ENCODE measurements around the gene RNF175.

Gene RNF175

GRCh38 chr4:153776601-153777000 is 16.8 kb upstream of the RNF175 start:
- TF ChIP-seq POLR2A (IDR thresholded peaks at IDR 0.05; ENCODE audit: low read depth, low read length) (no peak), PAX5 (IDR thresholded peaks at IDR 0.05; ENCODE audit: insufficient read depth, low read length, severe bottlenecking) (no peak), SPI1 (IDR thresholded peaks at IDR 0.05; ENCODE audit: low read depth, low read length) (no peak), TAF1 (IDR thresholded peaks at IDR 0.05; ENCODE audit: low read depth, low read length) (no peak), POU2F2 (IDR thresholded peaks at IDR 0.05; ENCODE audit: low read depth, low read length) (no peak), POLR2AphosphoS5 (IDR thresholded peaks at IDR 0.05; ENCODE audit: low read depth, low read length) (no peak)
- no peak for DNase-seq (ENCODE audit: insufficient read length, low spot score)
- FAIRE-seq, result no peak

- DNase-seq (ENCODE audit: insufficient read length, low spot score), result no peak
- TF ChIP-seq PAX5 (IDR thresholded peaks at IDR 0.05; ENCODE audit: insufficient read depth, low read length, severe bottlenecking) (no peak), POLR2A (IDR thresholded peaks at IDR 0.05; ENCODE audit: low read depth, low read length) (no peak), POLR2AphosphoS5 (IDR thresholded peaks at IDR 0.05; ENCODE audit: low read depth, low read length) (no peak), POU2F2 (IDR thresholded peaks at IDR 0.05; ENCODE audit: low read depth, low read length) (no peak), SPI1 (IDR thresholded peaks at IDR 0.05; ENCODE audit: low read depth, low read length) (no peak), TAF1 (IDR thresholded peaks at IDR 0.05; ENCODE audit: low read depth, low read length) (no peak)
- no peak for FAIRE-seq
Measured at GRCh38 chr4:153773236-153773690, 13.4 kb upstream of the RNF175 start.

- DNase-seq (ENCODE audit: insufficient read length, low spot score) (no peak), FAIRE-seq (no peak)
- TF ChIP-seq POLR2A (IDR thresholded peaks at IDR 0.05; ENCODE audit: low read depth, low read length) (no peak), PAX5 (IDR thresholded peaks at IDR 0.05; ENCODE audit: insufficient read depth, low read length, severe bottlenecking) (no peak), POLR2AphosphoS5 (IDR thresholded peaks at IDR 0.05; ENCODE audit: low read depth, low read length) (no peak), SPI1 (IDR thresholded peaks at IDR 0.05; ENCODE audit: low read depth, low read length) (no peak), TAF1 (IDR thresholded peaks at IDR 0.05; ENCODE audit: low read depth, low read length) (no peak), POU2F2 (IDR thresholded peaks at IDR 0.05; ENCODE audit: low read depth, low read length) (no peak)
Measured at GRCh38 chr4:153771046-153771445, 11.2 kb upstream of the RNF175 start.

GRCh38 chr4:153766758-153767157 is 6.9 kb upstream of the RNF175 start:
- no peak for TF ChIP-seq POLR2AphosphoS5 (IDR thresholded peaks at IDR 0.05; ENCODE audit: low read depth, low read length)
- no peak for TF ChIP-seq POU2F2 (IDR thresholded peaks at IDR 0.05; ENCODE audit: low read depth, low read length)
- TF ChIP-seq PAX5 (IDR thresholded peaks at IDR 0.05; ENCODE audit: insufficient read depth, low read length, severe bottlenecking), result no peak
- TF ChIP-seq SPI1 (IDR thresholded peaks at IDR 0.05; ENCODE audit: low read depth, low read length), result no peak
- TF ChIP-seq TAF1 (IDR thresholded peaks at IDR 0.05; ENCODE audit: low read depth, low read length), result no peak
- no peak for TF ChIP-seq POLR2A (IDR thresholded peaks at IDR 0.05; ENCODE audit: low read depth, low read length)
- FAIRE-seq, result no peak
- no peak for DNase-seq (ENCODE audit: insufficient read length, low spot score)

- TF ChIP-seq POLR2A (IDR thresholded peaks at IDR 0.05; ENCODE audit: low read depth, low read length) (no peak), PAX5 (IDR thresholded peaks at IDR 0.05; ENCODE audit: insufficient read depth, low read length, severe bottlenecking) (no peak), TAF1 (IDR thresholded peaks at IDR 0.05; ENCODE audit: low read depth, low read length) (no peak), POU2F2 (IDR thresholded peaks at IDR 0.05; ENCODE audit: low read depth, low read length) (no peak), POLR2AphosphoS5 (IDR thresholded peaks at IDR 0.05; ENCODE audit: low read depth, low read length) (no peak), SPI1 (IDR thresholded peaks at IDR 0.05; ENCODE audit: low read depth, low read length) (no peak)
- FAIRE-seq (no peak), DNase-seq (ENCODE audit: insufficient read length, low spot score) (no peak)
Measured at GRCh38 chr4:153765894-153766293, 6.1 kb upstream of the RNF175 start.

- DNase-seq (ENCODE audit: insufficient read length, low spot score), result no peak
- no peak for FAIRE-seq
- no peak for TF ChIP-seq POU2F2 (IDR thresholded peaks at IDR 0.05; ENCODE audit: low read depth, low read length)
- no peak for TF ChIP-seq PAX5 (IDR thresholded peaks at IDR 0.05; ENCODE audit: insufficient read depth, low read length, severe bottlenecking)
- no peak for TF ChIP-seq POLR2AphosphoS5 (IDR thresholded peaks at IDR 0.05; ENCODE audit: low read depth, low read length)
- TF ChIP-seq POLR2A (IDR thresholded peaks at IDR 0.05; ENCODE audit: low read depth, low read length), result no peak
- TF ChIP-seq TAF1 (IDR thresholded peaks at IDR 0.05; ENCODE audit: low read depth, low read length), result no peak
- TF ChIP-seq SPI1 (IDR thresholded peaks at IDR 0.05; ENCODE audit: low read depth, low read length), result no peak
Measured at GRCh38 chr4:153764601-153765368, 5.0 kb upstream of the RNF175 start.

- no peak for FAIRE-seq
- TF ChIP-seq POLR2AphosphoS5 (IDR thresholded peaks at IDR 0.05; ENCODE audit: low read depth, low read length), result no peak
- no peak for TF ChIP-seq PAX5 (IDR thresholded peaks at IDR 0.05; ENCODE audit: insufficient read depth, low read length, severe bottlenecking)
- TF ChIP-seq TAF1 (IDR thresholded peaks at IDR 0.05; ENCODE audit: low read depth, low read length), result no peak
- TF ChIP-seq SPI1 (IDR thresholded peaks at IDR 0.05; ENCODE audit: low read depth, low read length), result no peak
- TF ChIP-seq POU2F2 (IDR thresholded peaks at IDR 0.05; ENCODE audit: low read depth, low read length), result no peak
- TF ChIP-seq POLR2A (IDR thresholded peaks at IDR 0.05; ENCODE audit: low read depth, low read length), result no peak
- DNase-seq (ENCODE audit: insufficient read length, low spot score), result no peak
Measured at GRCh38 chr4:153763404-153763803, 3.6 kb upstream of the RNF175 start.

GRCh38 chr4:153758688-153759406 is 977 bp downstream of the RNF175 start:
- no peak for TF ChIP-seq POLR2AphosphoS5 (IDR thresholded peaks at IDR 0.05; ENCODE audit: low read depth, low read length)
- TF ChIP-seq SPI1 (IDR thresholded peaks at IDR 0.05; ENCODE audit: low read depth, low read length), result no peak
- TF ChIP-seq POU2F2 (IDR thresholded peaks at IDR 0.05; ENCODE audit: low read depth, low read length), result no peak
- no peak for TF ChIP-seq PAX5 (IDR thresholded peaks at IDR 0.05; ENCODE audit: insufficient read depth, low read length, severe bottlenecking)
- no peak for TF ChIP-seq POLR2A (IDR thresholded peaks at IDR 0.05; ENCODE audit: low read depth, low read length)
- DNase-seq (ENCODE audit: insufficient read length, low spot score) (no peak), FAIRE-seq (no peak)

- FAIRE-seq (no peak), DNase-seq (ENCODE audit: insufficient read length, low spot score) (no peak)
- TF ChIP-seq POU2F2 (IDR thresholded peaks at IDR 0.05; ENCODE audit: low read depth, low read length), result no peak
- no peak for TF ChIP-seq POLR2A (IDR thresholded peaks at IDR 0.05; ENCODE audit: low read depth, low read length)
- TF ChIP-seq PAX5 (IDR thresholded peaks at IDR 0.05; ENCODE audit: insufficient read depth, low read length, severe bottlenecking), result no peak
Measured at GRCh38 chr4:153758136-153758535, 1.7 kb downstream of the RNF175 start.

Data from GM12891 (cell line).